Inflammatory macrophage treated with lipopolysaccharide for 4 hours (primary cell): ENCODE measurements around the gene CMTM8.
"Not testable (repeated sequence)": the region's sequence is repeated elsewhere in the genome, so short reads cannot be mapped to it uniquely, and the experiment has no call there.

Experiments
- DNase-seq: peaks from one replicate; pipeline ENCODE4 v3.0.0-alpha.2; 2020

The CMTM8 gene

GRCh38 chr3:32238453-32239306 lies at the start of gene CMTM8:
TSS of gene CMTM8 (plus strand) at chr3:32238680. CDS start at chr3:32238973, 293 bp downstream.
- DNase-seq, result peak; percentile 56

- DNase-seq, result no peak
Observed at GRCh38 chr3:32189693-32190092, 48.8 kb upstream of the CMTM8 start.

- DNase-seq, result not testable (repeated sequence)
Observed at GRCh38 chr3:32190556-32190955, 47.9 kb upstream of the CMTM8 start.

- no peak for DNase-seq
Observed at GRCh38 chr3:32193101-32193500, 45.4 kb upstream of the CMTM8 start.

- DNase-seq, result no peak
Observed at GRCh38 chr3:32194653-32195052, 43.8 kb upstream of the CMTM8 start.

GRCh38 chr3:32195995-32196540 lies 42.4 kb upstream of the CMTM8 start:
- DNase-seq, result no peak

GRCh38 chr3:32197991-32198390 lies 40.5 kb upstream of the CMTM8 start:
- DNase-seq, result no peak

- DNase-seq, result no peak
Observed at GRCh38 chr3:32198714-32199113, 39.8 kb upstream of the CMTM8 start.

GRCh38 chr3:32200490-32200889 lies 38.0 kb upstream of the CMTM8 start:
- DNase-seq, result no peak

- DNase-seq, result no peak
Observed at GRCh38 chr3:32200992-32201758, 37.3 kb upstream of the CMTM8 start.

- no peak for DNase-seq
Observed at GRCh38 chr3:32202496-32202895, 36.0 kb upstream of the CMTM8 start.

GRCh38 chr3:32203854-32204253 lies 34.6 kb upstream of the CMTM8 start:
- DNase-seq, result no peak

GRCh38 chr3:32208447-32208846 lies 30.0 kb upstream of the CMTM8 start:
- DNase-seq, result peak; percentile 57

GRCh38 chr3:32215185-32215584 lies 23.3 kb upstream of the CMTM8 start:
- DNase-seq, result no peak

- peak; percentile 34 for DNase-seq
Observed at GRCh38 chr3:32216172-32216783, 22.2 kb upstream of the CMTM8 start.

GRCh38 chr3:32217339-32217738 lies 21.1 kb upstream of the CMTM8 start:
- DNase-seq, result no peak

GRCh38 chr3:32219537-32219936 lies 18.9 kb upstream of the CMTM8 start:
- DNase-seq, result no peak

GRCh38 chr3:32220006-32220405 lies 18.5 kb upstream of the CMTM8 start:
- no peak for DNase-seq

- DNase-seq, result no peak
Observed at GRCh38 chr3:32222950-32223349, 15.5 kb upstream of the CMTM8 start.

- no peak for DNase-seq
Observed at GRCh38 chr3:32224016-32224516, 14.4 kb upstream of the CMTM8 start.

- DNase-seq, result no peak
Observed at GRCh38 chr3:32226875-32227500, 11.5 kb upstream of the CMTM8 start.

- not testable (repeated sequence) for DNase-seq
Observed at GRCh38 chr3:32228743-32229142, 9.7 kb upstream of the CMTM8 start.

- DNase-seq, result no peak
Observed at GRCh38 chr3:32229565-32229964, 8.9 kb upstream of the CMTM8 start.
